GM13977 (cell line): Measurements from ENCODE around the gene FSTL5.

Experiments used
- DNase-seq: peaks from one replicate; pipeline ENCODE4 v3.0.0; 2012; ENCODE audit warnings: low spot score
- in situ Hi-C: fragments of 300-500 bp; cut with MboI; formaldehyde crosslinking; loops from one replicate; pipeline ENCODE4 v1.12.0; 2022; ENCODE audit warnings: low sequenced_read_pairs, low pct_unique_long_range_greater_than_20kb, mixed read lengths, inconsistent platforms; ENCODE audit not compliant: unreplicated experiment
- TF ChIP-seq, protein P1 (sequence below): IDR thresholded peaks from 2 replicates; pipeline ENCODE4 v1.5.1; 2012; ENCODE audit warnings: mild to moderate bottlenecking, control low read depth; ENCODE audit not compliant: insufficient read depth; ENCODE audit errors: extremely low read depth, missing control alignments

FSTL5 gene

GRCh38 chr4:162056990-162057389 lies 106.8 kb downstream of the FSTL5 start:
- in situ Hi-C loops, result no loop called here
- TF ChIP-seq, protein P1, sequence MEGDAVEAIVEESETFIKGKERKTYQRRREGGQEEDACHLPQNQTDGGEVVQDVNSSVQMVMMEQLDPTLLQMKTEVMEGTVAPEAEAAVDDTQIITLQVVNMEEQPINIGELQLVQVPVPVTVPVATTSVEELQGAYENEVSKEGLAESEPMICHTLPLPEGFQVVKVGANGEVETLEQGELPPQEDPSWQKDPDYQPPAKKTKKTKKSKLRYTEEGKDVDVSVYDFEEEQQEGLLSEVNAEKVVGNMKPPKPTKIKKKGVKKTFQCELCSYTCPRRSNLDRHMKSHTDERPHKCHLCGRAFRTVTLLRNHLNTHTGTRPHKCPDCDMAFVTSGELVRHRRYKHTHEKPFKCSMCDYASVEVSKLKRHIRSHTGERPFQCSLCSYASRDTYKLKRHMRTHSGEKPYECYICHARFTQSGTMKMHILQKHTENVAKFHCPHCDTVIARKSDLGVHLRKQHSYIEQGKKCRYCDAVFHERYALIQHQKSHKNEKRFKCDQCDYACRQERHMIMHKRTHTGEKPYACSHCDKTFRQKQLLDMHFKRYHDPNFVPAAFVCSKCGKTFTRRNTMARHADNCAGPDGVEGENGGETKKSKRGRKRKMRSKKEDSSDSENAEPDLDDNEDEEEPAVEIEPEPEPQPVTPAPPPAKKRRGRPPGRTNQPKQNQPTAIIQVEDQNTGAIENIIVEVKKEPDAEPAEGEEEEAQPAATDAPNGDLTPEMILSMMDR, result no peak
- no peak for DNase-seq

DNA sequence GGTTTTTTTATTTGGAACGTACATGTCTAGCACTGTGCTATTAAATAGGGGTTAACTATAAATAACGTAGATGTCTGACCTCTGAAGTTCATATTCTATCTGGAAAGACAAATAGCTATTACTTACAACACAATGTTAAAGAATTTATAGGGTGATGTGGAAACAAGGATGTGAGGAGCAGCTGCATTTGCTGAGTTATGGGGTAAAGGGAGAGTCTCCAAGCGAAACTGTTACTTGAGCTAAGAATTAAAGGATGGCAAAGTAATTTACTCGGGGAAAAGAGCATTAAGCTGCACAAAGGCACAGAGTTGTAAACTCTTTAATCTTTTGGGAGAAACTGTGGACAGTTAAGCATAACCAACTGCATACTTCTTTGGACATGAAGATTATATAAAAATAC lies 117.7 kb downstream of the FSTL5 start:
- in situ Hi-C loops, result no loop called here
- no peak for DNase-seq
- TF ChIP-seq, protein P1, result no peak

DNA sequence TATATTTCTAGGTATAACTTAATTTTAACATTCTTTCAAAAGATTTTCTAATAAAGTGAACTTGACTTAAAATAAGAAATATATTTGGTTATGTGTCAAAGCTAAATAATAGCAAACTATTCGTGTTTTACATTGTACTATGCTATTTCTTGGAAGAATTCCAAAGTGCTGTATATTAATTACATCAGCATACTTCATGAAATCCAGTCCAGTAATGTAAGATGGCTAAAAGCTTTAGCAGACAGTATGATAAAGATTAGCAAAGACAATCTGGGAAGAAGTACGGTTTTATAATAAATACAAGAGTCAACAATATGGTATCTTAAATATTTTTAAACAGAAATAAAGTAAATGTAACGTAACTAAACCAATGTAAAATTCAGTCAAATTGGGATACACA lies 125.7 kb downstream of the FSTL5 start:
- TF ChIP-seq, protein P1, result no peak
- no peak for DNase-seq
- in situ Hi-C loops, result no loop called here

DNA sequence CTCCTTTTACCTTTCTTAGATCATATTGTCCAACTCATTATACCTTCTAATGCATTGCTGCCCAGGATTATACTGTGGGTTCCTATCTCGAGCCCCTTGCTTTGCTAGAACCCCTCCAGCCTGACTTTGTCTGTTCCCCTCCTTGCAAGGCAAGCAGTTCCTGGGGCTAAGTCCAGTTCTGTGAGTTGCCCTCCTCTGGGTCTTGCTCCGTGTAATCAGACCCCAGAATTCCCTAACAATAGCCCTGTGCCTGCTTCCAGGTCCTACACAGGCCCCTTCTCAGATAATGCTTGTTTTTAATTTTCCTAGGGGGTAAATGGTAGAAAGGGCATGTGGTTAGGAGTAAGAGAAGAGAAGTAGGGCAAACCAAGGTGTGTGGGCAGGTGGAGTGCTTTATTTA lies 145.9 kb downstream of the FSTL5 start:
- in situ Hi-C loops, result no loop called here
- no peak for DNase-seq
- TF ChIP-seq, protein P1, result no peak

DNA sequence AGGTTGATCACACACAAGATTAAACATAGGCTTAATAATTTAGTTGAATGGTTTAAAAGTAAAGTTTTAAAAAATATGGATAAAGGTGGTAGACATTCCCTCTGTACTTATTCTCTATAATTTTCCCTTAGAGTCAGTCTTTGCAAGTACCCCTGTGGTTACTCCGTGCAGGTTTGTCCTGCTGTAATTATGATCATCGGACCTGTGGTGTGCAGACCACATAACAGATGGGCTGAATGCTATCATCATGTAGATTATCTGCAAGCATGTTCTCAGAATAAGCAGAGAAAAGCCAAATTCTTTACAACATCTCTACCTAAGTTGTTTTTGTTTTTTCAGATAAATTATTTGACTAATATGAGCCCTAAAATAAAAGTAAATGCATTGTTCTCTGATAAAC lies 146.8 kb downstream of the FSTL5 start:
- no peak for DNase-seq
- TF ChIP-seq, protein P1, result no peak
- in situ Hi-C loops, result no loop called here

- in situ Hi-C loops, result no loop called here
Observed at GRCh38 chr4:162016219-162016618, 147.6 kb downstream of the FSTL5 start.

More at GRCh38 chr4:162016219-162016618, 147.6 kb downstream of the FSTL5 start:
- TF ChIP-seq, protein P1, result no peak
- DNase-seq, result no peak
